Loucy (cell line): Measurements from ENCODE around the gene TXNL4B.
"Not testable (repeated sequence)": the region's sequence is repeated elsewhere in the genome, so short reads cannot be mapped to it uniquely, and the experiment has no call there.

ENCODE experiments used
- H2AFZ ChIP-seq: fragments of 200-600 bp; sonication (generic); 2 replicates; pipeline ENCODE4 v1.6.0; 2016; ENCODE audit warnings: antibody characterized with exemption, mild to moderate bottlenecking, low read length, moderate library complexity
- H3F3A ChIP-seq: fragments of 200-600 bp; 2 replicates; pipeline ENCODE4 v1.6.0; 2016; ENCODE audit warnings: antibody characterized with exemption, low read depth, mild to moderate bottlenecking
- H3K27me3 ChIP-seq: fragments of 200-600 bp; sonication (generic); 2 replicates; pipeline ENCODE4 v1.6.1; 2014; ENCODE audit warnings: low read length, mild to moderate bottlenecking; ENCODE audit not compliant: insufficient read depth, poor library complexity, severe bottlenecking
- H3K36me3 ChIP-seq: fragments of 200-600 bp; sonication (generic); 2 replicates; pipeline ENCODE4 v1.6.1; 2016; ENCODE audit warnings: low read length; ENCODE audit not compliant: insufficient read depth
- H3K4me1 ChIP-seq: fragments of 200-600 bp; sonication (generic); 2 replicates; pipeline ENCODE4 v1.5.1; 2014; ENCODE audit warnings: low read length, mild to moderate bottlenecking; ENCODE audit not compliant: insufficient read depth, poor library complexity, severe bottlenecking
- H3K4me2 ChIP-seq: fragments of 200-600 bp; sonication (generic); 2 replicates; pipeline ENCODE4 v1.6.0; 2014; ENCODE audit warnings: antibody characterized with exemption, low read length, low read depth, mild to moderate bottlenecking; ENCODE audit not compliant: poor library complexity, severe bottlenecking
- H3K4me3 ChIP-seq: fragments of 200-600 bp; sonication (generic); 2 replicates; pipeline ENCODE4 v1.5.1; 2014; ENCODE audit warnings: low read length, mild to moderate bottlenecking, mixed read lengths; ENCODE audit not compliant: poor library complexity, severe bottlenecking
- H3K79me2 ChIP-seq: fragments of 200-600 bp; sonication (generic); 2 replicates; pipeline ENCODE4 v1.6.1; 2014; ENCODE audit warnings: low read length; ENCODE audit not compliant: insufficient read depth
- H3K9ac ChIP-seq: fragments of 200-600 bp; sonication (generic); 2 replicates; pipeline ENCODE4 v1.6.0; 2014; ENCODE audit warnings: mild to moderate bottlenecking, low read depth, low read length, moderate library complexity; ENCODE audit not compliant: poor library complexity, severe bottlenecking
- H3K9me2 ChIP-seq: fragments of 200-600 bp; sonication (generic); replicated peaks from 2 replicates; pipeline ENCODE4 v1.6.1; 2016; ENCODE audit warnings: low read depth, low read length, mixed read lengths
- H3K9me3 ChIP-seq: fragments of 200-600 bp; sonication (generic); 2 replicates; pipeline ENCODE4 v1.6.1; 2014; ENCODE audit warnings: mild to moderate bottlenecking, antibody characterized with exemption, low read length, low read depth; ENCODE audit not compliant: insufficient read depth
- H4K20me1 ChIP-seq: fragments of 200-600 bp; sonication (generic); 2 replicates; pipeline ENCODE4 v1.6.0; 2014; ENCODE audit warnings: antibody characterized with exemption, low read length, mild to moderate bottlenecking; ENCODE audit not compliant: insufficient read depth, poor library complexity, severe bottlenecking
- CTCF ChIP-seq: fragments of 200-600 bp; sonication (generic); conservative IDR thresholded peaks from 2 replicates; pipeline ENCODE4 v1.5.1; 2014; ENCODE audit warnings: mild to moderate bottlenecking, antibody characterized with exemption, low read length
- EZH2phosphoT487 ChIP-seq: fragments of 200-600 bp; IDR thresholded peaks from 2 replicates; pipeline ENCODE4 v1.6.1; 2018; ENCODE audit warnings: antibody characterized with exemption, mild to moderate bottlenecking, moderate library complexity, borderline replicate concordance

The TXNL4B gene

GRCh38 chr16:72057313-72057712 lies 36.1 kb downstream of the TXNL4B start:
- H3K4me2 ChIP-seq, H3K9me3 ChIP-seq, H3K4me1 ChIP-seq, H3K9me2 ChIP-seq, H4K20me1 ChIP-seq, H3K36me3 ChIP-seq, H3F3A ChIP-seq, H2AFZ ChIP-seq, H3K9ac ChIP-seq, H3K79me2 ChIP-seq, H3K27me3 ChIP-seq, H3K4me3 ChIP-seq: not testable (repeated sequence)

DNA sequence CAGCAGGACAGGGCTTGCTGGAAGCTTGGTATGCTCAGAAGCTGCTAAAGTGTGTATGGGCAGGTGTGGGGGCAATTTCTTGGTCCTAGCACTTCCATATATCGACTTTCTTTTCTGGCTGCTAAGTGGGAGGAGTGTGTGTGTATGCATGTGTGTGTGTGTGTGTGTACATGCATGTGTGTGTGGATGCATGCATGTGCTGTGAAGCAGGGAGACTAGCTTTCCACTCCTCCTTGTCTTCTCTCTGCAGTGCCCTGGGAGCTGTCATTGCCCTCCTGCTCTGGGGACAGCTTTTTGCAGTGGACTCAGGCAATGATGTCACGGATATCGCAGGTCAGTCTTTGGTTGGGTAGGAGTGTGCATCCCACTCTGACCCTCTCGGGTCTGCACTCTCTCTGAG lies 37.5 kb downstream of the TXNL4B start:
- Histone ChIP-seq H4K20me1 (no peaks in the 10 kb centered on the region), H3K4me3 (no peak overlapping the region), H3K9me3 (no peaks in the 10 kb centered on the region), H3K4me2 (no peak overlapping the region), H3K27me3 (no peaks in the 10 kb centered on the region), H3K9me2 (no peaks in the 10 kb centered on the region), H3K9ac (no peak overlapping the region), H3K36me3 (no peaks in the 10 kb centered on the region), H3F3A (no peaks in the 10 kb centered on the region), H3K79me2 (no peaks in the 10 kb centered on the region), H3K4me1 (no peaks in the 10 kb centered on the region), H2AFZ (no peak overlapping the region)
- TF ChIP-seq CTCF (no peak), EZH2phosphoT487 (no peak)

DNA sequence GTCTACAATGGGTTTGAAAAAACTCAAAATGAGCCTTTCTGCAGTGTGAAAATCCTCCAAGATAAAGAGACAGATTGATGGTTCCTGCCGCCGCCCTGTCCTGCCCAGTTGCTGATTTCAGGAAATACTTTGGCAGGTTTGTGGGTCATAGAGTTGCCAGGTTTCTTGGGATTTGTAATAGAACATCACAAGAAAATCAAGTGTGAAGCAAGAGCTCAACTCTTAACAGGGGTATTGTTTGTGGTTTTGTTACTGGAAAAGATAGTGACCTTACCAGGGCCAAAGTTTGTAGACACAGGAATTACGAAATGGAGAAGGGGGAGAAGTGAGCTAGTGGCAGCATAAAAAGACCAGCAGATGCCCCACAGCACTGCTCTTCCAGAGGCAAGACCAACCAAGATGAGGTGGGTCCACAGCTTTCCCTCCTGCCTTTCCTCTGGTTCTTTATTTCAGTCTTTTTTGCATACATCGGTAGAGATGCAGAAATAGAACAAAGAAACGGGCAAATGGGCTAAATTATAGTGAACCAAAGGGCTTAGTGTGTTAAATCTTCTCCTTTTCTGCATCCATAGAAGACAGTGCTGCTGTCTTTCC lies 39.1 kb downstream of the TXNL4B start, which contains the start of gene HP:
Gene HP, plus strand, starts transcription at position 252 of the 594 bp plus-strand sequence. Its CDS starts 148 bp downstream, at position 400.
- not testable (repeated sequence) for H3K79me2 ChIP-seq, H3K4me2 ChIP-seq, H3K27me3 ChIP-seq, H3K36me3 ChIP-seq, H3K9me2 ChIP-seq, H4K20me1 ChIP-seq, H3K9me3 ChIP-seq, H3F3A ChIP-seq, H2AFZ ChIP-seq, H3K4me3 ChIP-seq, H3K4me1 ChIP-seq, H3K9ac ChIP-seq

- TF ChIP-seq CTCF (no peak), EZH2phosphoT487 (no peak)
- Histone ChIP-seq H3F3A (no peaks in the 10 kb centered on the region), H3K36me3 (no peaks in the 10 kb centered on the region), H3K9ac (no peak overlapping the region), H3K9me3 (no peaks in the 10 kb centered on the region), H3K27me3 (no peaks in the 10 kb centered on the region), H3K4me3 (no peak overlapping the region), H3K4me2 (no peak overlapping the region), H3K4me1 (no peaks in the 10 kb centered on the region), H2AFZ (no peak overlapping the region), H3K79me2 (no peaks in the 10 kb centered on the region), H4K20me1 (no peaks in the 10 kb centered on the region), H3K9me2 (no peaks in the 10 kb centered on the region)
Observed at GRCh38 chr16:72051818-72052217, 41.6 kb downstream of the TXNL4B start.
